ENCODE results near the gene NNT.

DNA sequence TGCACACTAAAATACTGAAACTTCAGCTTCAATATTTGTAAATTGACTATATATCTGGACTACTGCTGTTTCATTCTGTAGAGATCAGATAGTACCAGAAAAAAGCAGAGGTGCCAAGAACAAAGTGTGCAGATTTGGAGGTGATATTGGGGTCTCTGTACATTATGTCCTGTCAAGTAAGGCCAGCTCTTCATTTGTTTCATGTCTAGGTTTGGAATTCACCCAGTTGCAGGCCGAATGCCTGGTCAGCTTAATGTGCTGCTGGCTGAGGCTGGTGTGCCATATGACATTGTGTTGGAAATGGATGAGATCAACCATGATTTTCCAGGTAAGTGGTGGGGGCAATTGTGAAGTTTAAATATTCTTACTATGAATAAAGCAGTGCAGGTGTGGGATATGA, 96.9 kb downstream of the NNT start:
- TF ChIP-seq CSDC2 (CRISPR knock-in tag; IDR thresholded peaks at IDR 0.05) (no peak), TSHZ2 (CRISPR knock-in tag; IDR thresholded peaks at IDR 0.05) (no peak), BACH2 (CRISPR knock-in tag; IDR thresholded peaks at IDR 0.05; ENCODE audit: borderline replicate concordance) (no peak), ARNTL (CRISPR knock-in tag; IDR thresholded peaks at IDR 0.05; ENCODE audit: borderline replicate concordance, low read depth) (no peak), RARB (CRISPR knock-in tag; IDR thresholded peaks at IDR 0.05) (no peak), ZNF8 (CRISPR knock-in tag; IDR thresholded peaks at IDR 0.05) (no peak), SNAI2 (CRISPR knock-in tag; IDR thresholded peaks at IDR 0.05) (no peak)
